Measurements from ENCODE around the gene RNASET2. TPM values are rescaled to one million over a fixed set of nuclear protein-coding genes. Genes with fewer than 3 reads are reported as not detected.

Gene RNASET2
- total RNA-seq, 2 donors from 2014 or later = 73.9 to 82.7 TPM

GRCh38 chr6:166926748-166927147 is 29.6 kb downstream of the RNASET2 start:
- Histone ChIP-seq H3K27ac (no peak overlapping the region), H3K27me3 (replicated peaks; ENCODE audit: insufficient read depth) (no peaks in the 10 kb centered on the region)

DNA sequence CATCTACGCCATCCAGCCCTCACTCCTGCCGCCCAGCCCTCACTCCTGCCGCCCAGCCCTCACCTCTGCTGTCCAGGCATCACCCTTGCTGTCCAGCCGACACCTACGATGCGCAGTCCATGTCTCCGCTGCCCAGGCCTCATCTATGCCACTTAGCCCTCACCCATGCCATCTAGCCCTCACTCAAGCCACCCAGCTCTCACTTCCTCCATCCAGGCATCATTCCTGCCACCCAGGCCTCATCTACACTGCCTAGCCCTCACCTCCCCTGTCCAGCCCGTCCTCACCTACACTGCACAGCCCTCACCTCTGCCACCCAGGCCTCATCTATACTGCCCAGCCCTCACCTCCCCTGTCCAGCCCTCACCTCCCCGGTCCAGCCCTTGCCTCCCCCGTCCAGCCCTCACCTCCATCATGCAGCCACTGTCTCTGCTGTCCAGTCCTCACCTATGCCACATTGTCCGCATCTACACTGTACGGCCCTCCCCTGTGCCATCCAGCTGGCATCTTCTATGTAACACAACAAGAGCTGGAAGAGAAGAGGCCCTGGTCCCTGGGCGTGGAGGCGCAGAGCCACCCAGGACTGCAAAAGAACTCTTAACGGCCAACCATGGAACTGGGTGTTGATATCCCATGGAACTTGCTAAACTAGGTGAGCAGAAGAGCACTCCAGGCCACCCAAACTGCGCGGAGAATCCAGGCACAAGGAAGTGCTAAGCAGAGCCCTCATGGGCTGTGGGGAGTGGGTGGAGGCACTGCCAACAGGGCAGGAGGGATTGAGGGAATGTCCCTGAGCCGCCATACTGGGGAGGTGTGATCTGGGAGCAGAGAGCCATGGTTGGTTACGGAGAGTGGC is 31.0 kb downstream of the RNASET2 start:
- ATAC-seq (ENCODE audit: insufficient number of reproducible peaks, low FRiP score, low read depth) (no peak), DNase-seq (ENCODE audit: low spot score) (no peak)
- no peak for TF ChIP-seq CTCF (IDR thresholded peaks at IDR 0.05)
- Histone ChIP-seq H3K27ac (no peak overlapping the region), H3K9me3 (no peaks in the 10 kb centered on the region), H3K4me3 (no peak overlapping the region), H3K36me3 (peaks cover 3% of the 10 kb centered on the region), H3K27me3 (replicated peaks; ENCODE audit: insufficient read depth) (no peaks in the 10 kb centered on the region), H3K4me1 (ENCODE audit: control insufficient read depth in 1 of 2, low read depth in 2 of 2) (no peaks in the 10 kb centered on the region)

More at GRCh38 chr6:166926748-166927147, 29.6 kb downstream of the RNASET2 start:
- H3K9me3 ChIP-seq = no peaks in the 10 kb centered on the region
- H3K4me3 ChIP-seq = no peak overlapping the region
- H3K36me3 ChIP-seq = peaks cover 3% of the 10 kb centered on the region
- TF ChIP-seq CTCF (IDR thresholded peaks at IDR 0.05) = no peak
- ATAC-seq (ENCODE audit: insufficient number of reproducible peaks, low FRiP score, low read depth) (no peak), DNase-seq (ENCODE audit: low spot score) (no peak)
- H3K4me1 ChIP-seq (ENCODE audit: control insufficient read depth in 1 of 2, low read depth in 2 of 2) = no peaks in the 10 kb centered on the region

GRCh38 chr6:166924531-166924930 is 31.8 kb downstream of the RNASET2 start:
- H3K4me3 ChIP-seq = no peak overlapping the region
- no peaks in the 10 kb centered on the region for H3K9me3 ChIP-seq
- H3K4me1 ChIP-seq (ENCODE audit: control insufficient read depth in 1 of 2, low read depth in 2 of 2) = no peaks in the 10 kb centered on the region
- ATAC-seq (ENCODE audit: insufficient number of reproducible peaks, low FRiP score, low read depth) = no peak
- DNase-seq (ENCODE audit: low spot score) = no peak
- peaks cover 3% of the 10 kb centered on the region for H3K36me3 ChIP-seq
- H3K27ac ChIP-seq = no peak overlapping the region
- no peaks in the 10 kb centered on the region for H3K27me3 ChIP-seq (replicated peaks; ENCODE audit: insufficient read depth)
- TF ChIP-seq CTCF (IDR thresholded peaks at IDR 0.05) = no peak

GRCh38 chr6:166922937-166923336 is 33.4 kb downstream of the RNASET2 start:
- H3K9me3 ChIP-seq = no peaks in the 10 kb centered on the region
- ATAC-seq (ENCODE audit: insufficient number of reproducible peaks, low FRiP score, low read depth) (no peak), DNase-seq (ENCODE audit: low spot score) (no peak)
- no peak for TF ChIP-seq CTCF (IDR thresholded peaks at IDR 0.05)
- H3K27ac ChIP-seq = no peak overlapping the region
- no peaks in the 10 kb centered on the region for H3K36me3 ChIP-seq
- H3K27me3 ChIP-seq (replicated peaks; ENCODE audit: insufficient read depth) = no peaks in the 10 kb centered on the region
- H3K4me1 ChIP-seq (ENCODE audit: control insufficient read depth in 1 of 2, low read depth in 2 of 2) = no peaks in the 10 kb centered on the region
- H3K4me3 ChIP-seq = no peak overlapping the region

DNA sequence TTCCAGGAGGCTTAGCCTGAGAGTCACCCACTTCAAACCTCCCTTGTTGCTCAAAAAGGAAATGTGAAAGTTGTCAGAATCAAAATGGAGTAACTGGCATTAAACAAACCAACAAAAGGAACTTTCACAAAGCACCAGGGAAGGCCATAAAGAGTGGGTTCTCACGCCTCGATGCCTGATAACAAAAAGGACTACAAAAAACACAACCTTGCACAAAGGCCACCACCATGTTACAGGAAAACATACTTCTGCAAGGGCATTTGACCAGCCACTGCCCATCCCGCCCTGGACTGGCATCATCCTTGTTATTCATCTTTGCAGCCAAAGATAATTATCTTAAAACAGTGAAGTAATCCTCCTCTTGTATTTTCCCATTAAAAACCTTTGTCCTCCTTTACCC is 34.8 kb downstream of the RNASET2 start:
- H3K4me1 ChIP-seq (ENCODE audit: control insufficient read depth in 1 of 2, low read depth in 2 of 2) = no peaks in the 10 kb centered on the region
- DNase-seq (ENCODE audit: low spot score) = no peak
- H3K4me3 ChIP-seq = no peak overlapping the region
- no peak for TF ChIP-seq CTCF (IDR thresholded peaks at IDR 0.05)
- no peaks in the 10 kb centered on the region for H3K27me3 ChIP-seq (replicated peaks; ENCODE audit: insufficient read depth)
- H3K36me3 ChIP-seq = no peaks in the 10 kb centered on the region
- H3K9me3 ChIP-seq = no peaks in the 10 kb centered on the region
- ATAC-seq (ENCODE audit: insufficient number of reproducible peaks, low FRiP score, low read depth) = no peak
- no peak overlapping the region for H3K27ac ChIP-seq

Data from thoracic aorta (tissue), 2 donors.